NCI-H526 treated with DMSO at 0.1 percent for 48 hours (cell line): Measurements from ENCODE around the gene PAQR3.
"Not testable (repeated sequence)": the region's sequence is repeated elsewhere in the genome, so short reads cannot be mapped to it uniquely, and the experiment has no call there.

Experiments
- DNase-seq: peaks from one replicate; lab custom pipeline; 2025; lab: John Stamatoyannopoulos, UW

The PAQR3 gene

GRCh38 chr4:78926826-78927225 lies 12.4 kb downstream of the PAQR3 start:
- DNase-seq, result no peak

- no peak for DNase-seq
Observed at GRCh38 chr4:78923464-78924312, 15.6 kb downstream of the PAQR3 start.

GRCh38 chr4:78922207-78922606 lies 17.0 kb downstream of the PAQR3 start:
- no peak for DNase-seq

GRCh38 chr4:78910612-78911011 lies 28.6 kb downstream of the PAQR3 start:
- DNase-seq, result no peak

GRCh38 chr4:78908974-78909373 lies 30.3 kb downstream of the PAQR3 start:
- DNase-seq, result not testable (repeated sequence)

GRCh38 chr4:78907638-78908037 lies 31.6 kb downstream of the PAQR3 start:
- DNase-seq, result no peak

- DNase-seq, result no peak
Observed at GRCh38 chr4:78904143-78904542, 35.1 kb downstream of the PAQR3 start.

GRCh38 chr4:78902298-78902697 lies 36.9 kb downstream of the PAQR3 start:
- DNase-seq, result no peak

- DNase-seq, result no peak
Observed at GRCh38 chr4:78901882-78902281, 37.4 kb downstream of the PAQR3 start.

- no peak for DNase-seq
Observed at GRCh38 chr4:78899302-78899701, 39.9 kb downstream of the PAQR3 start.

- no peak for DNase-seq
Observed at GRCh38 chr4:78889955-78890354, 49.3 kb downstream of the PAQR3 start.

- no peak for DNase-seq
Observed at GRCh38 chr4:78885598-78885997, 53.6 kb downstream of the PAQR3 start.

GRCh38 chr4:78880874-78881492 lies 58.3 kb downstream of the PAQR3 start:
- peak; percentile 16 for DNase-seq

GRCh38 chr4:78878031-78878430 lies 61.2 kb downstream of the PAQR3 start:
- DNase-seq, result no peak

GRCh38 chr4:78876568-78877320 lies 62.5 kb downstream of the PAQR3 start:
- no peak for DNase-seq

GRCh38 chr4:78870056-78870455 lies 69.2 kb downstream of the PAQR3 start:
- no peak for DNase-seq

GRCh38 chr4:78868712-78869111 lies 70.5 kb downstream of the PAQR3 start:
- not testable (repeated sequence) for DNase-seq

GRCh38 chr4:78865451-78865850 lies 73.8 kb downstream of the PAQR3 start:
- DNase-seq, result no peak

GRCh38 chr4:78864405-78865024 lies 74.7 kb downstream of the PAQR3 start:
- peak; percentile 21 for DNase-seq

GRCh38 chr4:78863991-78864390 lies 75.2 kb downstream of the PAQR3 start:
- DNase-seq, result no peak

- no peak for DNase-seq
Observed at GRCh38 chr4:78863254-78863869, 75.9 kb downstream of the PAQR3 start.

GRCh38 chr4:78862314-78862737 lies 76.9 kb downstream of the PAQR3 start:
- DNase-seq, result peak; percentile 2
